Measurements from ENCODE around the gene SPAG6. TPM values are rescaled to one million over a fixed set of nuclear protein-coding genes. Genes with fewer than 3 reads are reported as not detected.

SPAG6 gene
- total and polyA plus RNA-seq, 9 of the 15 experiments (the other 6 are each of a cell fraction or from before 2014, with no cell fraction given), result 3.5 to 23.1 (median 11.8) TPM

- TF ChIP-seq, protein P1, sequence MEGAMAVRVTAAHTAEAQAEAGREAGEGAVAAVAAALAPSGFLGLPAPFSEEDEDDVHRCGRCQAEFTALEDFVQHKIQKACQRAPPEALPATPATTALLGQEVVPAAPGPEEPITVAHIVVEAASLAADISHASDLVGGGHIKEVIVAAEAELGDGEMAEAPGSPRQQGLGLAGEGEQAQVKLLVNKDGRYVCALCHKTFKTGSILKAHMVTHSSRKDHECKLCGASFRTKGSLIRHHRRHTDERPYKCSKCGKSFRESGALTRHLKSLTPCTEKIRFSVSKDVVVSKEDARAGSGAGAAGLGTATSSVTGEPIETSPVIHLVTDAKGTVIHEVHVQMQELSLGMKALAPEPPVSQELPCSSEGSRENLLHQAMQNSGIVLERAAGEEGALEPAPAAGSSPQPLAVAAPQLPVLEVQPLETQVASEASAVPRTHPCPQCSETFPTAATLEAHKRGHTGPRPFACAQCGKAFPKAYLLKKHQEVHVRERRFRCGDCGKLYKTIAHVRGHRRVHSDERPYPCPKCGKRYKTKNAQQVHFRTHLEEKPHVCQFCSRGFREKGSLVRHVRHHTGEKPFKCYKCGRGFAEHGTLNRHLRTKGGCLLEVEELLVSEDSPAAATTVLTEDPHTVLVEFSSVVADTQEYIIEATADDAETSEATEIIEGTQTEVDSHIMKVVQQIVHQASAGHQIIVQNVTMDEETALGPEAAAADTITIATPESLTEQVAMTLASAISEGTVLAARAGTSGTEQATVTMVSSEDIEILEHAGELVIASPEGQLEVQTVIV (CRISPR knock-in tag; IDR thresholded peaks at IDR 0.05; ENCODE audit: borderline replicate concordance), result no peak
- TF ChIP-seq, protein P2, sequence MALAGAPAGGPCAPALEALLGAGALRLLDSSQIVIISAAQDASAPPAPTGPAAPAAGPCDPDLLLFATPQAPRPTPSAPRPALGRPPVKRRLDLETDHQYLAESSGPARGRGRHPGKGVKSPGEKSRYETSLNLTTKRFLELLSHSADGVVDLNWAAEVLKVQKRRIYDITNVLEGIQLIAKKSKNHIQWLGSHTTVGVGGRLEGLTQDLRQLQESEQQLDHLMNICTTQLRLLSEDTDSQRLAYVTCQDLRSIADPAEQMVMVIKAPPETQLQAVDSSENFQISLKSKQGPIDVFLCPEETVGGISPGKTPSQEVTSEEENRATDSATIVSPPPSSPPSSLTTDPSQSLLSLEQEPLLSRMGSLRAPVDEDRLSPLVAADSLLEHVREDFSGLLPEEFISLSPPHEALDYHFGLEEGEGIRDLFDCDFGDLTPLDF (CRISPR knock-in tag; IDR thresholded peaks at IDR 0.05), result peak; percentile 65
- TF ChIP-seq TBL1XR1 (IDR thresholded peaks at IDR 0.05; ENCODE audit: low read length in 2 of 2) (no peak), KDM4B (IDR thresholded peaks at IDR 0.05; ENCODE audit: borderline replicate concordance in 2 of 2, low read depth in 1 of 2) (0 out of 4 replicates have a peak, but pooled peaks of 1 of the 2 experiments have one; percentile 10), BCL6 (CRISPR knock-in tag; IDR thresholded peaks at IDR 0.05) (no peak), ELF2 (CRISPR knock-in tag; IDR thresholded peaks at IDR 0.05) (peak; percentile 52), MGA (IDR thresholded peaks at IDR 0.05) (peak; percentile 47; the same call in 1 of the 2 replicates)
- TF ChIP-seq, protein P3, sequence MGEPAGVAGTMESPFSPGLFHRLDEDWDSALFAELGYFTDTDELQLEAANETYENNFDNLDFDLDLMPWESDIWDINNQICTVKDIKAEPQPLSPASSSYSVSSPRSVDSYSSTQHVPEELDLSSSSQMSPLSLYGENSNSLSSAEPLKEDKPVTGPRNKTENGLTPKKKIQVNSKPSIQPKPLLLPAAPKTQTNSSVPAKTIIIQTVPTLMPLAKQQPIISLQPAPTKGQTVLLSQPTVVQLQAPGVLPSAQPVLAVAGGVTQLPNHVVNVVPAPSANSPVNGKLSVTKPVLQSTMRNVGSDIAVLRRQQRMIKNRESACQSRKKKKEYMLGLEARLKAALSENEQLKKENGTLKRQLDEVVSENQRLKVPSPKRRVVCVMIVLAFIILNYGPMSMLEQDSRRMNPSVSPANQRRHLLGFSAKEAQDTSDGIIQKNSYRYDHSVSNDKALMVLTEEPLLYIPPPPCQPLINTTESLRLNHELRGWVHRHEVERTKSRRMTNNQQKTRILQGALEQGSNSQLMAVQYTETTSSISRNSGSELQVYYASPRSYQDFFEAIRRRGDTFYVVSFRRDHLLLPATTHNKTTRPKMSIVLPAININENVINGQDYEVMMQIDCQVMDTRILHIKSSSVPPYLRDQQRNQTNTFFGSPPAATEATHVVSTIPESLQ (CRISPR knock-in tag; IDR thresholded peaks at IDR 0.05), result no peak
These were observed 28.8 kb upstream of the SPAG6 start, which contains the start of gene COMMD3 (continued) for GRCh38 chr10:22316286-22317075.
